Measurements from ENCODE around the gene KCNMB2.

GRCh38 chr3:178527981-178528380 lies 8.3 kb upstream of the KCNMB2 start:
- no peak for TF ChIP-seq CTCF (IDR thresholded peaks at IDR 0.05; ENCODE audit: insufficient read depth, low read length)
- TF ChIP-seq POLR2AphosphoS5 (IDR thresholded peaks at IDR 0.05; ENCODE audit: low read depth) = no peak
- TF ChIP-seq GABPA (IDR thresholded peaks at IDR 0.05; ENCODE audit: low read depth) = no peak
- no peak for TF ChIP-seq REST (IDR thresholded peaks at IDR 0.05; ENCODE audit: insufficient replicate concordance, low read depth)

All from HL-60 (cell line).